ENCODE measurements around the gene TLE4. TPM values are rescaled to one million over a fixed set of nuclear protein-coding genes. Genes with fewer than 3 reads are reported as not detected.

Gene TLE4
- total RNA-seq, 1 donor from 2014 or later: 77.7 TPM

- Mint-ChIP-seq H3K27ac (peak overlapping the region; percentile 39), H3K4me3 (peak overlapping the region; percentile 53), H3K4me1 (ENCODE audit: unreplicated experiment) (peaks cover 50% of the 10 kb centered on the region), H3K36me3 (peaks cover 45% of the 10 kb centered on the region), H3K9me3 (no peaks in the 10 kb centered on the region), H3K27me3 (no peaks in the 10 kb centered on the region)
- no peak for DNase-seq (ENCODE audit: extremely low spot score, unreplicated experiment)
- no peak for TF ChIP-seq CTCF (conservative IDR thresholded peaks at IDR 0.05)
These were observed 10.0 kb downstream of the TLE4 start for GRCh38 chr9:79581794-79582193.

GRCh38 chr9:79583952-79584654 is 12.3 kb downstream of the TLE4 start:
- no peak for TF ChIP-seq CTCF (conservative IDR thresholded peaks at IDR 0.05)
- Mint-ChIP-seq H3K36me3 (peaks cover 43% of the 10 kb centered on the region), H3K27me3 (no peaks in the 10 kb centered on the region), H3K27ac (no peak overlapping the region), H3K9me3 (no peaks in the 10 kb centered on the region), H3K4me1 (ENCODE audit: unreplicated experiment) (peaks cover 35% of the 10 kb centered on the region), H3K4me3 (peak overlapping the region; percentile 45)
- no peak for DNase-seq (ENCODE audit: extremely low spot score, unreplicated experiment)

GRCh38 chr9:79584655-79584982 is 12.9 kb downstream of the TLE4 start:
- TF ChIP-seq CTCF (conservative IDR thresholded peaks at IDR 0.05): no peak
- H3K4me1 Mint-ChIP-seq (ENCODE audit: unreplicated experiment): peaks cover 35% of the 10 kb centered on the region
- DNase-seq (ENCODE audit: extremely low spot score, unreplicated experiment): no peak
- no peaks in the 10 kb centered on the region for H3K9me3 Mint-ChIP-seq
- H3K27ac Mint-ChIP-seq: no peak overlapping the region
- peaks cover 45% of the 10 kb centered on the region for H3K36me3 Mint-ChIP-seq
- H3K4me3 Mint-ChIP-seq: no peak overlapping the region
- no peaks in the 10 kb centered on the region for H3K27me3 Mint-ChIP-seq

- H3K4me3 Mint-ChIP-seq: no peak overlapping the region
- no peak for TF ChIP-seq CTCF (conservative IDR thresholded peaks at IDR 0.05)
- H3K9me3 Mint-ChIP-seq: no peaks in the 10 kb centered on the region
- H3K27me3 Mint-ChIP-seq: no peaks in the 10 kb centered on the region
- H3K4me1 Mint-ChIP-seq (ENCODE audit: unreplicated experiment): peaks cover 7% of the 10 kb centered on the region
- no peak overlapping the region for H3K27ac Mint-ChIP-seq
- peaks cover 52% of the 10 kb centered on the region for H3K36me3 Mint-ChIP-seq
- no peak for DNase-seq (ENCODE audit: extremely low spot score, unreplicated experiment)
These were observed 16.9 kb downstream of the TLE4 start for GRCh38 chr9:79588488-79589223.

GRCh38 chr9:79591458-79591857 is 19.7 kb downstream of the TLE4 start:
- DNase-seq (ENCODE audit: extremely low spot score, unreplicated experiment): no peak
- no peaks in the 10 kb centered on the region for H3K27me3 Mint-ChIP-seq
- no peak for TF ChIP-seq CTCF (conservative IDR thresholded peaks at IDR 0.05)
- H3K27ac Mint-ChIP-seq: no peak overlapping the region
- H3K9me3 Mint-ChIP-seq: no peaks in the 10 kb centered on the region
- H3K36me3 Mint-ChIP-seq: peaks cover 49% of the 10 kb centered on the region
- no peak overlapping the region for H3K4me3 Mint-ChIP-seq
- no peaks in the 10 kb centered on the region for H3K4me1 Mint-ChIP-seq (ENCODE audit: unreplicated experiment)
